PC-9 (cell line): Measurements from ENCODE around the gene UQCR10. TPM values are rescaled to one million over a fixed set of nuclear protein-coding genes. Genes with fewer than 3 reads are reported as not detected.

Experiments
- BruUV-seq: library from RNA; stranded (reverse); fragments of 400-500 nt; replicated peaks from 2 replicates; lab custom pipeline; 2021; lab: Mats Ljungman, UMichigan
- CTCF ChIA-PET: fragments of 300-600 bp; sonication (Branson Sonifier 250); formaldehyde crosslinking; loops from one replicate; lab custom pipeline; 2022; ENCODE audit warnings: antibody characterized with exemption; lab: Charles Lee
- POLR2A ChIA-PET: fragments of 300-600 bp; sonication (Branson Sonifier 250); formaldehyde crosslinking; loops from one replicate; lab custom pipeline; 2022; ENCODE audit warnings: antibody characterized with exemption; ENCODE audit not compliant: unreplicated experiment; lab: Charles Lee
- DNase-seq, 2 experiments: peaks; one replicate each; pipeline versions ENCODE4 v3.0.0 to v3.0.0-alpha.2; 2015 to 2022; ENCODE audit warnings: mixed read lengths in 1 of 2
- H2AFZ ChIP-seq: fragments of 200-600 bp; sonication (generic); 2 replicates; pipeline ENCODE4 v1.8.1; 2017; ENCODE audit warnings: antibody characterized with exemption
- H3F3A ChIP-seq: fragments of 200-600 bp; sonication (generic); 2 replicates; pipeline ENCODE4 v1.8.1; 2017; ENCODE audit warnings: antibody characterized with exemption, mild to moderate bottlenecking, low read depth; ENCODE audit not compliant: insufficient read depth
- H3K27ac ChIP-seq: fragments of 200-600 bp; sonication (generic); 2 replicates; pipeline ENCODE4 v1.6.1; 2016; ENCODE audit warnings: mixed run types
- H3K27me3 ChIP-seq: fragments of 200-600 bp; sonication (generic); 2 replicates; pipeline ENCODE4 v1.6.1; 2016; ENCODE audit warnings: low read depth, mixed run types; ENCODE audit not compliant: insufficient read depth
- H3K36me3 ChIP-seq: fragments of 200-600 bp; sonication (generic); 2 replicates; pipeline ENCODE4 v1.6.1; 2016; ENCODE audit warnings: low read depth, mixed run types
- H3K4me1 ChIP-seq: fragments of 200-600 bp; sonication (generic); replicated peaks from 2 replicates; pipeline ENCODE4 v1.6.1; 2016; ENCODE audit warnings: mixed run types; ENCODE audit not compliant: insufficient read depth
- H3K4me2 ChIP-seq: fragments of 200-600 bp; sonication (generic); 2 replicates; pipeline ENCODE4 v1.6.1; 2017; ENCODE audit warnings: mixed run types
- H3K4me3 ChIP-seq: fragments of 200-600 bp; sonication (generic); 2 replicates; pipeline ENCODE4 v1.6.1; 2016; ENCODE audit warnings: mixed run types
- H3K79me2 ChIP-seq: fragments of 200-600 bp; sonication (generic); 2 replicates; pipeline ENCODE4 v1.6.1; 2017; ENCODE audit warnings: low read depth, mixed run types
- H3K9me2 ChIP-seq: fragments of 200-600 bp; sonication (generic); 2 replicates; pipeline ENCODE4 v1.8.1; 2017; ENCODE audit warnings: mild to moderate bottlenecking; ENCODE audit not compliant: insufficient read depth
- H3K9me3 ChIP-seq: fragments of 200-600 bp; sonication (generic); 2 replicates; pipeline ENCODE4 v1.8.1; 2016; ENCODE audit warnings: low read depth; ENCODE audit not compliant: insufficient read depth
- H4K20me1 ChIP-seq: fragments of 200-600 bp; sonication (generic); 2 replicates; pipeline ENCODE4 v1.8.1; 2017; ENCODE audit not compliant: insufficient read depth
- CTCF ChIP-seq: fragments of 200-600 bp; sonication (generic); conservative IDR thresholded peaks from 2 replicates; pipeline ENCODE4 v1.6.1; 2017; ENCODE audit warnings: mixed run types, antibody characterized with exemption, mild to moderate bottlenecking, moderate library complexity
- EZH2 ChIP-seq: fragments of 200-600 bp; sonication (generic); IDR thresholded peaks from 2 replicates; pipeline ENCODE4 v1.8.0; 2017; ENCODE audit warnings: antibody characterized with exemption, low read depth
- intact Hi-C: fragments of 100-400 bp; cut with micrococcal nuclease; formaldehyde crosslinking; loops from one replicate; pipeline ENCODE4 v1.10.0; 2022; ENCODE audit not compliant: unreplicated experiment
- total RNA-seq: library from RNA; stranded (reverse); gene quantifications from 2 replicates; pipeline ENCODE4 v1.2.3, GENCODE V29; 2021

The UQCR10 gene
- total RNA-seq, 1 experiment from 2014 or later, result 103 TPM

GRCh38 chr22:29734406-29734805, 32.8 kb upstream of the UQCR10 start:
- no peaks in the 10 kb centered on the region for H4K20me1 ChIP-seq
- H3K27me3 ChIP-seq, result no peaks in the 10 kb centered on the region
- intact Hi-C loops, result no loop called here
- no peaks in the 10 kb centered on the region for H3K79me2 ChIP-seq
- no peaks in the 10 kb centered on the region for H3K9me2 ChIP-seq
- H3K27ac ChIP-seq, result no peak overlapping the region
- H3K9me3 ChIP-seq, result no peaks in the 10 kb centered on the region
- no peaks in the 10 kb centered on the region for H3K36me3 ChIP-seq
- H3F3A ChIP-seq, result no peaks in the 10 kb centered on the region
- DNase-seq, result no peak
- ChIA-PET CTCF (no interaction called here), POLR2A (no interaction called here)
- BruUV-seq, result no TSS peak
- no peaks in the 10 kb centered on the region for H3K4me1 ChIP-seq
- no peak overlapping the region for H3K4me3 ChIP-seq
- H3K4me2 ChIP-seq, result no peak overlapping the region
- no peak overlapping the region for H2AFZ ChIP-seq
- no peak for TF ChIP-seq EZH2
- no peak for TF ChIP-seq CTCF

- no peaks in the 10 kb centered on the region for H3K4me1 ChIP-seq
- no peak overlapping the region for H3K27ac ChIP-seq
- ChIA-PET CTCF (no interaction called here), POLR2A (no interaction called here)
- no peaks in the 10 kb centered on the region for H3K27me3 ChIP-seq
- no peak for DNase-seq
- H4K20me1 ChIP-seq, result no peaks in the 10 kb centered on the region
- H3K79me2 ChIP-seq, result no peaks in the 10 kb centered on the region
- H3K36me3 ChIP-seq, result no peaks in the 10 kb centered on the region
- no peaks in the 10 kb centered on the region for H3F3A ChIP-seq
- intact Hi-C loops, result no loop called here
- no peaks in the 10 kb centered on the region for H3K9me2 ChIP-seq
- TF ChIP-seq EZH2 (no peak), CTCF (no peak)
- H3K4me3 ChIP-seq, result no peak overlapping the region
- BruUV-seq, result no TSS peak
- H2AFZ ChIP-seq, result no peak overlapping the region
- no peak overlapping the region for H3K4me2 ChIP-seq
- H3K9me3 ChIP-seq, result no peaks in the 10 kb centered on the region
Measured at GRCh38 chr22:29734838-29735237, 32.3 kb upstream of the UQCR10 start.

- Histone ChIP-seq H3K27ac (no peak overlapping the region), H3K9me2 (no peaks in the 10 kb centered on the region), H3K36me3 (no peaks in the 10 kb centered on the region), H4K20me1 (no peaks in the 10 kb centered on the region), H3K79me2 (no peaks in the 10 kb centered on the region), H3K4me2 (no peak overlapping the region), H3K27me3 (no peaks in the 10 kb centered on the region), H3F3A (no peaks in the 10 kb centered on the region), H3K4me1 (no peaks in the 10 kb centered on the region), H3K9me3 (no peaks in the 10 kb centered on the region), H2AFZ (no peak overlapping the region), H3K4me3 (no peak overlapping the region)
- no peak for DNase-seq
- TF ChIP-seq CTCF (no peak), EZH2 (no peak)
- BruUV-seq, result no TSS peak
- ChIA-PET CTCF (no interaction called here), POLR2A (no interaction called here)
- intact Hi-C loops, result no loop called here
Measured at GRCh38 chr22:29735416-29735815, 31.8 kb upstream of the UQCR10 start.
